Esophagus muscularis mucosa (tissue), 4 donors: ENCODE data around the gene TRDMT1. TPM values are rescaled to one million over a fixed set of nuclear protein-coding genes. Genes with fewer than 3 reads are reported as not detected.

ENCODE experiments used
- DNase-seq: peaks from one replicate; pipeline ENCODE4 v3.0.0-alpha.2; 2017; ENCODE audit errors: extremely low spot score
- H3K27ac ChIP-seq, 4 donors: fragments of 200-600 bp; sonication (generic); replicated peaks in 1 of 4; 1 replicate in 3 of 4; 2 replicates in 1 of 4; pipeline ENCODE4 v1.5.1; 2016 to 2019; ENCODE audit warnings: mild to moderate bottlenecking in 1 of 4
- H3K27me3 ChIP-seq, 4 donors: fragments of 200-600 bp; sonication (generic); one replicate each; pipeline versions ENCODE4 v1.5.1 to v1.6.0; 2016 to 2019
- H3K36me3 ChIP-seq, 4 donors: fragments of 200-600 bp; sonication (generic); one replicate each; pipeline ENCODE4 v1.5.1; 2016 to 2019
- H3K4me1 ChIP-seq, 4 donors: fragments of 200-600 bp; sonication (generic); one replicate each; pipeline ENCODE4 v1.5.1; 2016 to 2019
- H3K4me3 ChIP-seq, 4 donors: fragments of 200-600 bp; sonication (generic); 1 replicate in 2 of 4; 2 replicates in 2 of 4; pipeline ENCODE4 v1.5.1; 2016 to 2019; ENCODE audit warnings: mild to moderate bottlenecking in 4 of 4, moderate library complexity in 1 of 4
- H3K9me3 ChIP-seq, 4 donors: fragments of 200-600 bp; sonication (generic); 1 replicate in 3 of 4; 2 replicates in 1 of 4; pipeline ENCODE4 v1.5.1; 2016 to 2019
- CTCF ChIP-seq, 3 experiments: fragments of 200-600 bp in 2 of 3; fragments of 450-650 bp in 1 of 3; sonication (generic) in 2 of 3; IDR thresholded peaks; one replicate each; pipeline ENCODE4 v1.5.1; 2017 to 2019; ENCODE audit warnings: antibody characterized with exemption in 3 of 3, mild to moderate bottlenecking in 2 of 3, moderate library complexity in 1 of 3
- EP300 ChIP-seq: sonication (generic); formaldehyde crosslinking; IDR thresholded peaks from one replicate; pipeline ENCODE4 v1.6.1; 2017; ENCODE audit warnings: antibody characterized with exemption
- POLR2A ChIP-seq: fragments of 450-650 bp; IDR thresholded peaks from one replicate; pipeline ENCODE4 v1.6.1; 2017; ENCODE audit warnings: antibody characterized with exemption, moderate library complexity, mild to moderate bottlenecking, low read depth
- POLR2AphosphoS5 ChIP-seq, 2 donors: sonication (generic); formaldehyde crosslinking; IDR thresholded peaks; one replicate each; pipeline ENCODE4 v1.6.1; 2017; ENCODE audit warnings: antibody characterized with exemption in 2 of 2
- WGBS: methylation state at CpG from one replicate; pipeline ENCODE4 v1.1.5; 2018; 5-methylcytosine and 5-hydroxymethylcytosine counted together
- intact Hi-C: fragments of 100-400 bp; cut with DNase I; formaldehyde crosslinking; loops from one replicate; pipeline ENCODE4 v1.15.1; 2023
- total RNA-seq, 4 donors: library from RNA; depleted of rRNA; stranded (reverse); fragments of >200 nt; gene quantifications; one replicate each; pipeline versions ENCODE4 v1.1.0 to v1.2.1, GENCODE V29; 2016

The TRDMT1 gene
- total RNA-seq, 4 donors from 2014 or later = 4.8 to 5.8 (median 5.5) TPM

GRCh38 chr10:17126327-17126726 lies 75.1 kb downstream of the TRDMT1 start:
- H3K27ac ChIP-seq = no peak overlapping the region
- no peak for DNase-seq
- 97% methylated on average over 5 of the region's 5 CpGs for WGBS
- no peaks in the 10 kb centered on the region for H3K36me3 ChIP-seq
- no peaks in the 10 kb centered on the region for H3K9me3 ChIP-seq
- intact Hi-C loops = no loop called here
- H3K4me3 ChIP-seq = no peak overlapping the region
- TF ChIP-seq POLR2A (no peak), CTCF (IDR thresholded peaks at IDR 0.05) (no peak), POLR2AphosphoS5 (IDR thresholded peaks at IDR 0.05) (no peak), EP300 (no peak)
- H3K27me3 ChIP-seq = no peaks in the 10 kb centered on the region
- no peaks in the 10 kb centered on the region for H3K4me1 ChIP-seq

GRCh38 chr10:17125206-17125893 lies 76.1 kb downstream of the TRDMT1 start:
- Histone ChIP-seq H3K27ac (no peak overlapping the region), H3K4me1 (no peaks in the 10 kb centered on the region), H3K36me3 (no peaks in the 10 kb centered on the region), H3K27me3 (no peaks in the 10 kb centered on the region), H3K4me3 (no peak overlapping the region), H3K9me3 (no peaks in the 10 kb centered on the region)
- 79% methylated on average over 5 of the region's 5 CpGs for WGBS
- intact Hi-C loops = no loop called here
- DNase-seq = no peak
- no peak for TF ChIP-seq EP300
- TF ChIP-seq CTCF (IDR thresholded peaks at IDR 0.05) = no peak
- TF ChIP-seq POLR2AphosphoS5 (IDR thresholded peaks at IDR 0.05) = no peak
- TF ChIP-seq POLR2A = no peak

- WGBS = 85% methylated on average over 3 of the region's 3 CpGs
- Histone ChIP-seq H3K27me3 (no peaks in the 10 kb centered on the region), H3K36me3 (no peaks in the 10 kb centered on the region), H3K27ac (no peak overlapping the region), H3K4me3 (no peak overlapping the region), H3K9me3 (no peaks in the 10 kb centered on the region), H3K4me1 (no peaks in the 10 kb centered on the region)
- intact Hi-C loops = no loop called here
- no peak for DNase-seq
- TF ChIP-seq CTCF (IDR thresholded peaks at IDR 0.05) = no peak
- no peak for TF ChIP-seq POLR2AphosphoS5 (IDR thresholded peaks at IDR 0.05)
- TF ChIP-seq POLR2A = no peak
- TF ChIP-seq EP300 = no peak
Observed at GRCh38 chr10:17123961-17124360, 77.5 kb downstream of the TRDMT1 start.

GRCh38 chr10:17122726-17123661 lies 78.5 kb downstream of the TRDMT1 start:
- no peak overlapping the region for H3K27ac ChIP-seq
- no peak for DNase-seq
- H3K4me1 ChIP-seq = no peaks in the 10 kb centered on the region
- intact Hi-C loops = no loop called here
- H3K9me3 ChIP-seq = no peaks in the 10 kb centered on the region
- WGBS = 63% methylated on average over 5 of the region's 5 CpGs
- no peaks in the 10 kb centered on the region for H3K36me3 ChIP-seq
- no peak for TF ChIP-seq POLR2A
- no peak for TF ChIP-seq CTCF (IDR thresholded peaks at IDR 0.05)
- TF ChIP-seq POLR2AphosphoS5 (IDR thresholded peaks at IDR 0.05) = no peak
- TF ChIP-seq EP300 = no peak
- no peak overlapping the region for H3K4me3 ChIP-seq
- H3K27me3 ChIP-seq = no peaks in the 10 kb centered on the region
